ENCODE results near the gene C11orf65.

DNA sequence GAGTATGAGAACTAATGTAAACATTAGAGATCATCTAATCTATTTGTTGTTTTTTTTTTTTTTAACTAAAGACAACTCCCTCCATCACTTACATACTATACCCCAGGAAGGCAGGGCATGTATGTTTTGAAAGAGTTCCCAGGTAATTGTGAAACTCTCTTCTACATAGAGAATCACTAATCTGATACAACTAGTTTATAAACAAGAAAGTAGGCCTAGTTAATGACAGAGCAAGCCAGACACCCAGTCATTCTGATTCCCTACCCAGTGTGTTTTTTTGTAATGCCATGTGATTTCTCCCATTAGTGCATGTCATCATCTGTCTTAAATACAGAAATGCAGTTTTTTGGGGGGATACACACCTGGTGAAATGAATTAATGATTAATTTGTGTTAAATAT, 120.9 kb downstream of the C11orf65 start:
- TF ChIP-seq, protein P1, sequence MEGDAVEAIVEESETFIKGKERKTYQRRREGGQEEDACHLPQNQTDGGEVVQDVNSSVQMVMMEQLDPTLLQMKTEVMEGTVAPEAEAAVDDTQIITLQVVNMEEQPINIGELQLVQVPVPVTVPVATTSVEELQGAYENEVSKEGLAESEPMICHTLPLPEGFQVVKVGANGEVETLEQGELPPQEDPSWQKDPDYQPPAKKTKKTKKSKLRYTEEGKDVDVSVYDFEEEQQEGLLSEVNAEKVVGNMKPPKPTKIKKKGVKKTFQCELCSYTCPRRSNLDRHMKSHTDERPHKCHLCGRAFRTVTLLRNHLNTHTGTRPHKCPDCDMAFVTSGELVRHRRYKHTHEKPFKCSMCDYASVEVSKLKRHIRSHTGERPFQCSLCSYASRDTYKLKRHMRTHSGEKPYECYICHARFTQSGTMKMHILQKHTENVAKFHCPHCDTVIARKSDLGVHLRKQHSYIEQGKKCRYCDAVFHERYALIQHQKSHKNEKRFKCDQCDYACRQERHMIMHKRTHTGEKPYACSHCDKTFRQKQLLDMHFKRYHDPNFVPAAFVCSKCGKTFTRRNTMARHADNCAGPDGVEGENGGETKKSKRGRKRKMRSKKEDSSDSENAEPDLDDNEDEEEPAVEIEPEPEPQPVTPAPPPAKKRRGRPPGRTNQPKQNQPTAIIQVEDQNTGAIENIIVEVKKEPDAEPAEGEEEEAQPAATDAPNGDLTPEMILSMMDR (conservative IDR thresholded peaks at IDR 0.05; ENCODE audit: low read length): no peak
- no peak for TF ChIP-seq EZH2phosphoT487 (IDR thresholded peaks at IDR 0.05; ENCODE audit: borderline replicate concordance, low read depth, low read length)

Measured in OCI-LY7 (cell line).